GM18519 (cell line): Measurements from ENCODE around the gene EPHB1.

Source experiments
- ATAC-seq: cut with Tn5 transposase; IDR thresholded peaks from one replicate; pipeline ENCODE4 v1.9.1; 2021; ENCODE audit warnings: mild to moderate bottlenecking, moderate library complexity; ENCODE audit not compliant: unreplicated experiment, low FRiP score

The EPHB1 gene

DNA sequence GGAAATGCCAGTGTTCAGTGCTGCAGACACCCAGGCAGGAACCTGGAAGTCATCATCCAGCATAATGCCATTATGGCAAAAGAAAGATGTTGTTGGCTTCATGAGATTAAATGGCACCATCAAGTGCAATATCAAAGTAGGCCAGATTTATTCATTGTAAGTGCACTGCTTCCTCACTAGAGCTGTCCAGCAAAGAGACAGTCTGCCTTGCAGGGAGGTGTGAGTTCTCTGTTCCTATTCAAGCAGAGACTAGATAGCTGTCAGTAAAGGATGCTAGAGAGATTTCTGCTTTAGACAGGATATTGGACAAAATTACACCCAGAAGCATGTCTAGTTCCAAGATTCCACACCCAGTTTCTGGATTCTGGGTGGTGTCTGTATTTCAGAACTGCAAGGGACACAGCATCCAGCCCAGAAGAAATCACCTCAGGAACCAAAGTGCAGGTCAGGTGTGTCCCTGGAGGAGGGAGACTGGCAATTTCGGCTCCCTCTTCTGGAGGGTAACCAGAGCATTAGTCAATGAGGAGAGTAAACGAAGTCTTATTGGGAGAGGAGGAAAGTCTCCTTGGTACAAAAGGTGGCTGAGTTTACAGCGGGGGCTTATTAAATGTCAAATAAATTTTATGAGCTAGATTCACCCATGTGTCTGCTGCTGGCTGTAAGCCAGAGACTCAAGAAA lies 377.3 kb downstream of the EPHB1 start:
- ATAC-seq = no peak

DNA sequence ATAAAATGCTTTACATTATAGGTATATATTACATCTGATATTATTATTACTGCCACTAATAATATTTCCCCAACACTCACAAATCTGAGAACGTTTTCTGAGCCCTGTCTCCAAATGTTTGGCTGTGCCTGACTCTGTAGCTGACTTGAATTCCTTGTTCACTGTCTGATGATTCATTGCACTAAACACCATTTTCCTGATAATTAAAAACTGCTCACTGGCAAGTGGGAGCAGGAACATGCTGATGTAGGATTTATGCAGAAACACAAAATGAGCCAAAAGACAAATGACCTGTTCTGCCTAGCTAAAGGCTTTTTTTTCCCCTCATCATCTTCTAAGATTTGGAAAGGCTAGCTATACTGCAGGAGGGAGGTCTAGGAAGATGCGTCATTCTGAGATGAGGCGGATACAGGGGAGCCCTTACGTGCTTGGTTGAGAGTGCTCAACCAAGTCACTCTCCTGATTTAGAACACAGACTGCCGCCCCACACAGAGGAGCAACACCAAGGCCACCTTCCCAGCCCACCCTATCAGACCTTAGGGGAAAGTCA lies 380.7 kb downstream of the EPHB1 start:
- ATAC-seq = no peak

GRCh38 chr3:135176881-135177280 lies 381.8 kb downstream of the EPHB1 start:
- ATAC-seq = no peak

GRCh38 chr3:135178566-135178965 lies 383.5 kb downstream of the EPHB1 start:
- ATAC-seq = no peak

DNA sequence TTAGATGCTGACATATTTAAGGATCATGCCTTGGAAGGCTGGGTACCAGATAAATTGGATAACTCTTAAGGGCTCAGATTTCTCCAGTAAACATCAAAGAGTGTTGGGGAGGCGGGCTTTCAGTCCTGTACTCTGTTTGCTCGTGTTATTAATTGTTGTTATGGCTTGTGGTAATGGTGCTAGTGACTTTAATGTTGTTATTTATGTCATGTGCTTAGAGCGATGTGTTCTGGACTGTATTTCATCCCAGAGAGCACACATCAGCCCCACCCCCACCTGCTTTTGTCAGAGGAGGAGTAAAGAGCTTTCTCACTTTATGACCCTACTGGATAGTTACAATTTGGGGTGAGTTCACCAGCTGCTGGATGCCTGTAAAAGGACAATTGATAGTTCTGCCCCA lies 386.3 kb downstream of the EPHB1 start:
- ATAC-seq = no peak

GRCh38 chr3:135182364-135182998 lies 387.4 kb downstream of the EPHB1 start:
- no peak for ATAC-seq

GRCh38 chr3:135190658-135191057 lies 395.6 kb downstream of the EPHB1 start:
- no peak for ATAC-seq

DNA sequence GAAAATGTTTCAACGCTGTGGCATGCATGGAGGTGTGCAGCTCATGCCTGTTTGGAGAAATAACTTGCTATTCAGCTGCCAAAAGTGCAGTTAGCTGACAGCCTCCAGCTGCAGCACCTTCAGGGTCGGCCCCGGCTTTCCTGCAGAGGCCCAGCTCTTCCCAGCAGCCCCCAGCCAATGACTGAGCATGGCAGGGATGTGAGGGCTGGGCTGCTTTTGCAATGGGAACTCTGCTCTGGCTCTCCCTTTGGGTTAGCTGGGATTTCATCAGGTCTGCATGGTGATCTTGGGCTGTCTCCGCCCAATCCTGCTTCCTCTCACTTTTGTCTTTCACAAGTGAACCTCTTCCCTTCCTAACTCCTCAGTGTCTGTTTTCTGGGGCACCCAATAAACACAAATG lies 396.6 kb downstream of the EPHB1 start:
- no peak for ATAC-seq

- ATAC-seq = no peak
Measured at GRCh38 chr3:135192929-135193328, 397.9 kb downstream of the EPHB1 start.

GRCh38 chr3:135197246-135197645 lies 402.2 kb downstream of the EPHB1 start:
- ATAC-seq = no peak

GRCh38 chr3:135197856-135198255 lies 402.8 kb downstream of the EPHB1 start:
- ATAC-seq = no peak

DNA sequence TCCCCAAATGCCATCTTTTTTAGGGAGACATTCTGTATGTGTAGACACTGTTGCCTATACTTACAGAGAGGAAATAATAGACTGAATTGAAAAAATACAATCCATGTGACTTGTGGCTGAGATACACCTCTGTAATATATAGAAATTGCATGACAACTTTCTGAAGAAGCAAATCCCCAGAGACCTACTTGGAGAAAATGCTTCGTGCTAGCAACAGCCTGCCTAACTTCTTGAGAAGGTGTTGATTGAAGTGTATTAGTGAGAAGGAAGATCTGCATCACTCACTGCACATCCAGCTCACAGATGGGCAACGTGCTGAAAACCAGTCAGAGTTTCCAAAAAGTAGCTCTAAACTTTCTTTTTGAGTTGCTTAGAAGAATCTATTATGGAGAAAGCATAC lies 404.1 kb downstream of the EPHB1 start:
- no peak for ATAC-seq

GRCh38 chr3:135203026-135203425 lies 408.0 kb downstream of the EPHB1 start:
- ATAC-seq = no peak

GRCh38 chr3:135213213-135213612 lies 418.2 kb downstream of the EPHB1 start:
- ATAC-seq = no peak

GRCh38 chr3:135213822-135214221 lies 418.8 kb downstream of the EPHB1 start:
- ATAC-seq = no peak

DNA sequence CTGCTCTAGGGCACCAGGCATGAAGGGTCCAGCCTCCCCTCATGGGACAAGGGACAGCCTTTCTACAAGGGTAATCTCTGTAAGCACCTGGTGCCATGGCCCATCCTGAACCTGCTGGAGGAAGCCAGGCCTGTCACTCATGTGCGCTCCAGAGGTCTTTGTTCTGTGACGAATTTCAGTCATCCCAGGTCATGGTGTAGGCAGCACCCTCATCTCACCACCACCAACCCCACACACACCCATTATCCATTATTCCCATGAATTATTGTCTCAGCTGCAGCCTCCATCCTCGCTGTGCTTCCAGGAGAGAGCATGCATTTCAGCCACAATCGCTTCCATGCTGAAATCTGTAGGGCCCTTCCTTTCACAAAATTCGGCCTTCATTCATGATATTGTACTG lies 419.3 kb downstream of the EPHB1 start:
- ATAC-seq = no peak

GRCh38 chr3:135215516-135215915 lies 420.5 kb downstream of the EPHB1 start:
- no peak for ATAC-seq

DNA sequence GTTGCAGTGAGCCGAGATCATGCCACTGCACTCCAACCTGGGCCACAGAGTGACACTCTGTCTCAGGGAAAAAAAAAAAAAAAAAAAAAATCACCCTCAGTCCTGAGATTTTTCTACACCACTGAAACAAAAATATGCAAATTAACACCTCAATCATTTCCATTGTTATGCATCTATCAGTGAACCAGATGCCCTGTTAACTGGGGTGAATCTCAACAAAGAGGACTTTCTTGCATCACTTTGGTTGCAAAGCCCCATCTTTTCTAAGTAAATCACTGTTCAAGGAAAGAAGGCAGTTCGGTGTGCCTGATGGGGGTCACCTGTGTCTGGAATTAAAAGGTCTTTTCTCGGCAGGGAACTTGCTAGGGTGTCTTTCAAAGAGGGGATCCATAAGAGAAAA lies 421.6 kb downstream of the EPHB1 start:
- ATAC-seq = no peak

- no peak for ATAC-seq
Measured at GRCh38 chr3:135217730-135218129, 422.7 kb downstream of the EPHB1 start.

DNA sequence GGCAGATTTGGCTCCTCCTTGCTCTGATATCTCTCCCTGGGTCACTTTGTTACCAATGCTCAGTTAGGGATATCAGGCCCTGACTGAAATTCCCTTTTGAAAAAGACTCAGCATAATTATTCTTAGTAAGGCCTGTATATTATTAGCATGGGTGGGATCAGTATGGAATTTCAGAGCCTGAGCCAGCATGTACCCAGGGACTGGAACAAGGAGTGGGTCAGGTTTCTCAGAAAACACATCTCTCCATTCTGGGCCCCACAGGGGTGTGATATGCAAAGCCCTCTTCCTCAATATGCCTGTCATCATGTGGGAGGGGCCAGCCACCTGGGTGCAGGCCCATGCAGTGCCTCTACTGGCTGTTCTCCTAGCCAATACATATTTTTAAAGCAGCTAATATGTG lies 423.2 kb downstream of the EPHB1 start:
- no peak for ATAC-seq

GRCh38 chr3:135218782-135219181 lies 423.7 kb downstream of the EPHB1 start:
- no peak for ATAC-seq

DNA sequence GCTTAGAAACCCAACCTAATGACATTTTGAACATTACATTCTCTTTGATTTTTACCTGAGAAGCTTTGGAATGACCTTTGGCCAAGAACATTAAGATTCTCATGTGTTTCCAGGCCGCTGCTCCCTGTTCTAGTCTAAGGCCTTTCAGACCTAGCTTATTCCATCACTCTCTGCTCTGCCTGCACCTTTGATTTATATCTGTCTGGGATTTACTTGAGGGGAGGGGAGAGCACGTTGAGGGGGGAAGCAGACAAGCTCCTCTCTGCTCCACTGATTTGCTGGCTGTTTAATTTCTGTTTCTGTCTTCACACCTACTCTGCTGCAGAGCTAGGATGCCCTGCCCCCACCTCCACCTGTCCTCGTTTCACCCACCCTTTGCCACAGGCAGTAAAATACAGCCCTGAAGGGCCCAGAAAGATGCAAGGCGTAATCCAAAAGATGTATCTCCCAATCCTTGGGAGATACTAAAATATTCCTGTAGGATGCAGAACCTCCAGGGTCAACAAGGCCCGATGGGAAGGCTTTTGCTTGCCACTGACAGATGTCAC lies 429.8 kb downstream of the EPHB1 start:
- no peak for ATAC-seq
